Hematopoietic multipotent progenitor cell treated with erythropoietin and hydrocortisone succinate and interleukin-3 and kit ligand, for 8 days (in vitro differentiated cells): Measurements from ENCODE around the gene ZSCAN16.
A peak's percentile ranks its signal among the peaks of the same experiment; 100 is the strongest.
"Not testable (repeated sequence)": the region's sequence is repeated elsewhere in the genome, so short reads cannot be mapped to it uniquely, and the experiment has no call there.

Experiments
- DNase-seq: peaks from one replicate; pipeline ENCODE4 v3.0.0-alpha.2; 2015

ZSCAN16 gene

GRCh38 chr6:28124350-28124970, at the start of gene ZSCAN16:
ZSCAN16 (plus strand) TSS chr6:28124609; CDS start chr6:28125444, 835 bp downstream.
- DNase-seq: peak; percentile 92

- no peak for DNase-seq
Measured at GRCh38 chr6:28078050-28078449, 46.4 kb upstream of the ZSCAN16 start.

GRCh38 chr6:28078836-28079235, 45.6 kb upstream of the ZSCAN16 start:
- no peak for DNase-seq

GRCh38 chr6:28080381-28080630, 44.1 kb upstream of the ZSCAN16 start, which contains the start of gene ZNF165:
ZNF165 (plus strand) TSS chr6:28080568; CDS start chr6:28085481, 4,913 bp downstream.
- not testable (repeated sequence) for DNase-seq

GRCh38 chr6:28080631-28081485, 43.6 kb upstream of the ZSCAN16 start:
- peak; percentile 98 for DNase-seq

- peak; percentile 20 for DNase-seq
Measured at GRCh38 chr6:28081486-28081751, 43.0 kb upstream of the ZSCAN16 start.

- DNase-seq: no peak
Measured at GRCh38 chr6:28082939-28083338, 41.5 kb upstream of the ZSCAN16 start.

GRCh38 chr6:28089054-28089453, 35.4 kb upstream of the ZSCAN16 start:
- no peak for DNase-seq

- no peak for DNase-seq
Measured at GRCh38 chr6:28090917-28091586, 33.4 kb upstream of the ZSCAN16 start.

- not testable (repeated sequence) for DNase-seq
Measured at GRCh38 chr6:28102222-28102621, 22.2 kb upstream of the ZSCAN16 start.

GRCh38 chr6:28102699-28103098, 21.7 kb upstream of the ZSCAN16 start:
- not testable (repeated sequence) for DNase-seq

GRCh38 chr6:28104392-28105244, 19.8 kb upstream of the ZSCAN16 start:
- peak; percentile 91 for DNase-seq

GRCh38 chr6:28105245-28105639, 19.2 kb upstream of the ZSCAN16 start:
- peak; percentile 68 for DNase-seq

- no peak for DNase-seq
Measured at GRCh38 chr6:28107506-28107905, 16.9 kb upstream of the ZSCAN16 start.

GRCh38 chr6:28111964-28112363, 12.4 kb upstream of the ZSCAN16 start:
- no peak for DNase-seq

- no peak for DNase-seq
Measured at GRCh38 chr6:28115799-28116198, 8.6 kb upstream of the ZSCAN16 start.

GRCh38 chr6:28117386-28118050, 6.9 kb upstream of the ZSCAN16 start:
- DNase-seq: peak; percentile 51

GRCh38 chr6:28118217-28118616, 6.2 kb upstream of the ZSCAN16 start:
- DNase-seq: no peak

GRCh38 chr6:28121876-28122275, 2.5 kb upstream of the ZSCAN16 start:
- peak; percentile 58 for DNase-seq

GRCh38 chr6:28122283-28122682, 2.1 kb upstream of the ZSCAN16 start:
- DNase-seq: peak; percentile 91

GRCh38 chr6:28124971-28125353, 553 bp downstream of the ZSCAN16 start:
- DNase-seq: no peak

- DNase-seq: peak; percentile 25
Measured at GRCh38 chr6:28125401-28125800, 992 bp downstream of the ZSCAN16 start.

GRCh38 chr6:28134015-28134414, 9.6 kb downstream of the ZSCAN16 start:
- DNase-seq: peak; percentile 75
